Neutrophil (primary cell): ENCODE results near the gene FOXR2.

ENCODE experiments used
- H3K27ac ChIP-seq: fragments of 200-600 bp; sonication (generic); 2 replicates; pipeline ENCODE4 v1.5.1; 2016; ENCODE audit warnings: mild to moderate bottlenecking, moderate library complexity
- H3K27me3 ChIP-seq: fragments of 200-600 bp; sonication (generic); 2 replicates; pipeline ENCODE4 v1.6.0; 2016; ENCODE audit warnings: mild to moderate bottlenecking
- H3K36me3 ChIP-seq: fragments of 200-600 bp; sonication (generic); 2 replicates; pipeline ENCODE4 v1.5.1; 2017
- H3K4me1 ChIP-seq, 2 experiments: fragments of 200-600 bp in 1 of 2; sonication (generic) in 1 of 2; 1 replicate in 1 of 2; 2 replicates in 1 of 2; pipeline versions ENCODE4 v1.5.1 to v1.6.1; 2013 to 2016; ENCODE audit warnings: low read depth in 1 of 2, low read length in 1 of 2, mild to moderate bottlenecking in 1 of 2, moderate library complexity in 1 of 2; ENCODE audit not compliant: control insufficient read depth in 1 of 2, insufficient read depth in 1 of 2
- H3K4me3 ChIP-seq, 2 experiments: fragments of 200-600 bp in 1 of 2; sonication (generic) in 1 of 2; 1 replicate in 1 of 2; 2 replicates in 1 of 2; pipeline ENCODE4 v1.5.1; 2013 to 2016; ENCODE audit warnings: low read depth in 1 of 2, low read length in 1 of 2, mild to moderate bottlenecking in 1 of 2, moderate library complexity in 1 of 2
- H3K9me3 ChIP-seq: fragments of 200-600 bp; sonication (generic); 2 replicates; pipeline ENCODE4 v1.5.1; 2016
- TF ChIP-seq, protein P1 (sequence below): fragments of 200-600 bp; sonication (generic); IDR thresholded peaks from 2 replicates; pipeline ENCODE4 v1.5.1; 2016; ENCODE audit warnings: antibody characterized with exemption

The FOXR2 gene, protein sequence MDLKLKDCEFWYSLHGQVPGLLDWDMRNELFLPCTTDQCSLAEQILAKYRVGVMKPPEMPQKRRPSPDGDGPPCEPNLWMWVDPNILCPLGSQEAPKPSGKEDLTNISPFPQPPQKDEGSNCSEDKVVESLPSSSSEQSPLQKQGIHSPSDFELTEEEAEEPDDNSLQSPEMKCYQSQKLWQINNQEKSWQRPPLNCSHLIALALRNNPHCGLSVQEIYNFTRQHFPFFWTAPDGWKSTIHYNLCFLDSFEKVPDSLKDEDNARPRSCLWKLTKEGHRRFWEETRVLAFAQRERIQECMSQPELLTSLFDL

DNA sequence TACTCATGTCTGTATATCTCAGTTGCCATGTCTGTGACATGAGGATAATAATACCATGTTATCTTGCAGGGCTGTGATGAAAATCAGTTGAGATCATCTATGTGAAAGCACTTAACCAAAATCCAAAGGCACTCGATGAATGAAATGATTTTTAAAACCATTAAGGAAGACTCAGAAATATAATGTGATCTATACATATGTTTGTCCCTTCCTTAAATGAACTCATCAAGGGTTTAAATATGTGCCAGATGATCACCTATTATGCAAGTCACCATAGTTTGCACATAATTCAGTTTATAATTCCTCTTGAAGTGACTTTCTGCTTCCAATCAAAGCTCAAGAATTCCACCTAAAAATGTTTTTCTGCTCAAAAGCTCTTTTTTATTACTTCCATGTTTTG lies at the start of gene FOXR2:
Gene FOXR2, plus strand, starts transcription at position 301 of the 400 bp plus-strand sequence. CDS start 312 bp downstream, outside the sequence.
- no peaks in the 10 kb centered on the region for H3K4me1 ChIP-seq
- no peaks in the 10 kb centered on the region for H3K9me3 ChIP-seq
- TF ChIP-seq, protein P1, sequence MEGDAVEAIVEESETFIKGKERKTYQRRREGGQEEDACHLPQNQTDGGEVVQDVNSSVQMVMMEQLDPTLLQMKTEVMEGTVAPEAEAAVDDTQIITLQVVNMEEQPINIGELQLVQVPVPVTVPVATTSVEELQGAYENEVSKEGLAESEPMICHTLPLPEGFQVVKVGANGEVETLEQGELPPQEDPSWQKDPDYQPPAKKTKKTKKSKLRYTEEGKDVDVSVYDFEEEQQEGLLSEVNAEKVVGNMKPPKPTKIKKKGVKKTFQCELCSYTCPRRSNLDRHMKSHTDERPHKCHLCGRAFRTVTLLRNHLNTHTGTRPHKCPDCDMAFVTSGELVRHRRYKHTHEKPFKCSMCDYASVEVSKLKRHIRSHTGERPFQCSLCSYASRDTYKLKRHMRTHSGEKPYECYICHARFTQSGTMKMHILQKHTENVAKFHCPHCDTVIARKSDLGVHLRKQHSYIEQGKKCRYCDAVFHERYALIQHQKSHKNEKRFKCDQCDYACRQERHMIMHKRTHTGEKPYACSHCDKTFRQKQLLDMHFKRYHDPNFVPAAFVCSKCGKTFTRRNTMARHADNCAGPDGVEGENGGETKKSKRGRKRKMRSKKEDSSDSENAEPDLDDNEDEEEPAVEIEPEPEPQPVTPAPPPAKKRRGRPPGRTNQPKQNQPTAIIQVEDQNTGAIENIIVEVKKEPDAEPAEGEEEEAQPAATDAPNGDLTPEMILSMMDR = no peak
- H3K27me3 ChIP-seq = no peaks in the 10 kb centered on the region
- no peaks in the 10 kb centered on the region for H3K36me3 ChIP-seq
- H3K27ac ChIP-seq = no peak within 1 kb of the TSS
- H3K4me3 ChIP-seq = no peak within 1 kb of the TSS

DNA sequence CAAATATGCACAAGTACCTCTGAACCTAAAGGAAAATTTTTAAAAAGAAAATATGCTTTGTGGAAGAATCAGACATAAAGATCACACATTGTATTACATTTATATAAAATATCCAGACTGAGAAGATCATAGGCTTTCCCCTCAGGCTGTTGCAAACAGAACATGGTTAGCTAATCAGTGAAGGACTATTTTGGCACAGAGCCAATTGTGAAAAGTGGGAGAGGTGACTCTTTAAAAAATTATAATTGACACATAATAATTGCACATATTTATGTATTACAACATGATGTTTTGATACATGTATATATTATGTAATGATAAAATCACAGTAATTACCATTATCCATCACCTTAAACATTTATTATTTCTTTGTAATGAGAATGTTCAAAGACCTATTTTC lies 44.1 kb upstream of the FOXR2 start:
- no peaks in the 10 kb centered on the region for H3K27me3 ChIP-seq
- H3K4me1 ChIP-seq = no peaks in the 10 kb centered on the region
- no peaks in the 10 kb centered on the region for H3K9me3 ChIP-seq
- no peaks in the 10 kb centered on the region for H3K36me3 ChIP-seq
- TF ChIP-seq, protein P1 = no peak
- no peak overlapping the region for H3K4me3 ChIP-seq
- no peak overlapping the region for H3K27ac ChIP-seq

DNA sequence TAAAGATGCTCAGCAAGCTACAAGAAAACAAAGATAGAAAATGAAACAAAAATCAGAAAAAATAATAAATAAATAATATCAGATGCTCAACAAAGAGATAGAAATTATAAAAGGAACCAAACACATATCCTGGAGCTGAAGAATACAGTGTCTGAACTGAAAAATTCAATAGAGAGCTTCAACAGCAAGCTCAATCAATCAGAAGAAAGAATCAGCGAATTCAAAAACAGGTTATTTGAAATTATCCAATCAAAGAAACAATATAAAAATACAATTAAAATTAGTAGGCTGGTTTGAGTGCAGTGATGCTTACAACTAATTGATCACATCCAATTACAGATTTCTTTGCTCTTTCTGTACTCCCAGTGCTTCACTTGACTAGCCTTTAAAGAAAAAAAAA lies 40.8 kb upstream of the FOXR2 start:
- Histone ChIP-seq H3K4me3 (no peak overlapping the region), H3K9me3 (no peaks in the 10 kb centered on the region), H3K36me3 (no peaks in the 10 kb centered on the region), H3K27ac (no peak overlapping the region), H3K27me3 (no peaks in the 10 kb centered on the region), H3K4me1 (no peaks in the 10 kb centered on the region)
- TF ChIP-seq, protein P1 = no peak

DNA sequence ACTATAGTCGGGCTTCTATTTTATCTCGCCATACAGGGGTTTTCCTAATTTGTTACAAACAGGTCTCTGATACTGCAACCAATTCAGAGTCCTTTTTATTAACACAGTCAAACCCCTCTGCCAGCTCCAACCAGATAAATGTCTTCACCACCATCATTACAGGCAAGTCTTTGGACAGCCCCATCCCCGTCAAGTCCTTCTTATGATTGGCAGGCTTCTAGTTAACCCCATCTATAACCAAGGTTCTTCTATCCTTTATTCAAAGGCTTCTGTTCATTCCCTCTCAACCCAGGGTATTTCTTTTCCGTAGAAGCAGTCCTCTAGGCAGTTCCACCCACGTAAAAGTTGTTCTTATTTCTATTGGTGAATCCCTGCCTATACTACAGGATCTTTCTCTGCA lies 29.9 kb upstream of the FOXR2 start:
- Histone ChIP-seq H3K4me3 (no peak overlapping the region), H3K4me1 (no peaks in the 10 kb centered on the region), H3K9me3 (no peaks in the 10 kb centered on the region), H3K36me3 (no peaks in the 10 kb centered on the region), H3K27me3 (no peaks in the 10 kb centered on the region), H3K27ac (no peak overlapping the region)
- TF ChIP-seq, protein P1 = no peak

DNA sequence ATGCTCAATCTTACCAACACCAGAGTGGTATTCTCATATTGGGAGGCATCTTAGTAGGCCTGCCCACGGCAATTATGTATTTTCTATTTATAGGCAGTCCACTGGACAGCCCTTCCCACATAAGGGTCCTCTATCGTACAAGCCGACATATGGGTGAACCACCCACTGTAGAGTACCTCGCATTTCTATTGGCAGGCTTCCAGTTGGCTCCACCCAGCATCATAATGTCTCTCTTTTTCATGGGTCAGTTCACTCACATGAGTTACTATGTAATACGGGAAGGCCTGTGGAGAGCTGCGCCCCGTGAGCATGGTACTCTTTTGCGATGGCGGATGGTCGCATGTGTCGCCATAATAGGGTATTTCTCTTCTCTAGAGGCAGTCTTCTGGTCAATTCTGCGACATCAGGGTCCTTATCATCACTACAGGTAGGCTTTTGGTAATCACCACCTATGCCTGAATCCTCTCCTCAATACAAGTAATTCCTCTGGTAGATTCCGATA lies 29.4 kb upstream of the FOXR2 start:
- Histone ChIP-seq H3K36me3 (no peaks in the 10 kb centered on the region), H3K4me1 (no peaks in the 10 kb centered on the region), H3K27ac (no peak overlapping the region), H3K4me3 (no peak overlapping the region), H3K27me3 (no peaks in the 10 kb centered on the region), H3K9me3 (no peaks in the 10 kb centered on the region)
- TF ChIP-seq, protein P1 = no peak
